ENCODE measurements around the gene NPLOC4. TPM values are rescaled to one million over a fixed set of nuclear protein-coding genes. Genes with fewer than 3 reads are reported as not detected.
"Not testable (repeated sequence)": the region's sequence is repeated elsewhere in the genome, so short reads cannot be mapped to it uniquely, and the experiment has no call there.

Gene NPLOC4
- total RNA-seq, 1 experiment from 2014 or later = 83.9 TPM

DNA sequence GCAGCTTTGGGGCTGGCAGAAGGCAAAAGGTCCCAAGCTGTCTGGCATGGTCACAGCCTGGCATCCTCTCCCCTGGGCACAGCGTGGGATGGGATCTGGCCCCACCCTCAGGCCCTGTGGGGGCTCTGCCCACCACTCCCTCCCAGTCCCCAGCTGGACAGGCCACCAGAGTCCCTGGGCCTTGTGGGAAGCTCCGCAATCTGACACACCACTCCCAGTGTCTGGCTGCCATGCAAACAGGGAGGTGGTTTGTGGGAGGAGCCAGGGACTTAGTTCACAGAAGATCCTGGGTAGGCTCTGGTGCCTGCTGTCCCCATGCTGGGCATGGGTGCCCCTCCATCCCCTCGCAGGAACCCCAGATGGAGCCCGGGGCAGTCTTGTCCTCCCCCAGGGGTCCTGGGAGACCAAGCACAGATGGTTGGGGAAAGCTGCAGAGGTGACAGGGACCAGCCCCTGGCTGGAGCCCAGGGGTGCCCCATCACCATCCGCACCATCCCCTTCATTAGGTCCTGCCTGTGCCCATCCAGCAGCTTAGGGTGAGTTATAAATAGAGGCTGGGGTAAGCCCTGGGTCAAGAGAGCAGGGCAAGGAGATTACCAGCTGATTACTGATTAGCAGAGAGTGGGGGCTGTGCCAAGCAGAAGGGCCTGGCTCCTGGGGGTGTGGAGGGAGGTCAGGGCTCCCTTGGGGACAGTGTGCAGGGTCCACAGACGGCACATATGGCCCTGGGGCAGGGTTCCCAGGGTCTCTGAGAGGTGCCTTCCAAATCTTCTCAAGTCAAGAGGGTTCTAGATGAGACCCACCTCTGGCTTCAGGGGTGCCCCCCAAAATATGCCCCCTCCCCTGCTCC is 102.5 kb downstream of the NPLOC4 start:
- no peak overlapping the region for H3K4me3 Mint-ChIP-seq (ENCODE audit: unreplicated experiment)
- no peaks in the 10 kb centered on the region for H3K4me1 Mint-ChIP-seq (ENCODE audit: insufficient read depth, unreplicated experiment)
- DNase-seq (ENCODE audit: unreplicated experiment) = no peak
- intact Hi-C loops (cut with micrococcal nuclease) = no loop called here
- H3K27me3 Mint-ChIP-seq (ENCODE audit: insufficient read depth, unreplicated experiment) = no peaks in the 10 kb centered on the region
- no peaks in the 10 kb centered on the region for H3K36me3 Mint-ChIP-seq (ENCODE audit: insufficient read depth, unreplicated experiment)
- BruUV-seq (replicated peaks) = no TSS peak
- no peak overlapping the region for H3K27ac Mint-ChIP-seq (ENCODE audit: low read depth, unreplicated experiment)
- ChIA-PET POLR2A (interaction anchor here (0.8 kb wide), 1 partner anchor 13 kb away, joined by 3 read pairs; no protein-coding TSS in a partner anchor), CTCF (interaction anchor here (0.6 kb wide), 1 partner anchor 280 kb away, joined by 3 read pairs; no protein-coding TSS in a partner anchor)
- no peak for TF ChIP-seq CTCF (IDR thresholded peaks at IDR 0.05; ENCODE audit: unreplicated experiment)
- no peaks in the 10 kb centered on the region for H3K9me3 Mint-ChIP-seq (ENCODE audit: unreplicated experiment)

DNA sequence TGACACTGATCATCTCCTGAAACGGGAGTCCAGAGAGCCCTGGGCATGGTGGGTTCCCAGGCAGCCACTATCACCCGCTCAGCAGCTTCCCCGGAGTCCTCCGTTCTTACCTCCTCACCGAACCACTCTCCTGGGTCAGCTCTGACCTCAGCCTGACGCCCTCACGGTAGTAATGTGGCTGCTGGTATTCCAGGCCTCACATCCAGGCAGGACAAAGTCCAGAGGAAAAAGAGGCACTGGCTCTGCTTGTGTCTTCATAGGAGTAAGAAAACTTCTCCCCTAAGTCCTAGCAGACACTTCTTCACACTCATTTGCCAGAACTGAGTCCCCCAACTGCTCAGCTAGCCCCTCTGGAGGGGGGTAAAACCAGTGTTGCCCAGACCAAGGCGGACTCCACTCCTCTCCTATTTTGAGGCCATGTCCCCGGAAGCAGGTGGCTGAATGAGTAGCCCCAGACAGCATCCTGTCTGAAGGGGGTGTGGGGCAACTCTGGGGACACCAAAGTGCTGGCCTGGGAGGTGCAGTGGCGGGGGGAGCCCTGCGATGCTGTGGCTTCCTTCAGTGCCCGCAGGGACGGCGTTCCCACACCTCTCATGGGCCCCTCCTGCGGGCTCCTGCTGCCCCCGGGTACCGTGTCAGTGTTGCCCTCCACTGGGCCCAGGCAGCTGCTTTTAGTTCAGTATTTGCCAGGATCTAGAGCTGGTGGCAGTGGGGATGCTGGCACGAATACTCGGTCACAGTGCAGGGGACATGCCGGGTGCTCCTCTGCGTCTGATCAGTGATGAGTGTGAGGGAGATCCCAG is 103.4 kb downstream of the NPLOC4 start:
- intact Hi-C loops (cut with micrococcal nuclease) = no loop called here
- BruUV-seq (replicated peaks) = no TSS peak
- Mint-ChIP-seq H3K36me3 (ENCODE audit: insufficient read depth, unreplicated experiment) (no peaks in the 10 kb centered on the region), H3K27me3 (ENCODE audit: insufficient read depth, unreplicated experiment) (no peaks in the 10 kb centered on the region), H3K27ac (ENCODE audit: low read depth, unreplicated experiment) (no peak overlapping the region), H3K4me1 (ENCODE audit: insufficient read depth, unreplicated experiment) (no peaks in the 10 kb centered on the region), H3K9me3 (ENCODE audit: unreplicated experiment) (no peaks in the 10 kb centered on the region), H3K4me3 (ENCODE audit: unreplicated experiment) (no peak overlapping the region)
- no peak for DNase-seq (ENCODE audit: unreplicated experiment)
- ChIA-PET CTCF (interaction anchor here (0.6 kb wide), 1 partner anchor 279 kb away, joined by 3 read pairs; no protein-coding TSS in a partner anchor), POLR2A (interaction anchor here (0.8 kb wide), 1 partner anchor 14 kb away, joined by 3 read pairs; no protein-coding TSS in a partner anchor)
- no peak for TF ChIP-seq CTCF (IDR thresholded peaks at IDR 0.05; ENCODE audit: unreplicated experiment)

DNA sequence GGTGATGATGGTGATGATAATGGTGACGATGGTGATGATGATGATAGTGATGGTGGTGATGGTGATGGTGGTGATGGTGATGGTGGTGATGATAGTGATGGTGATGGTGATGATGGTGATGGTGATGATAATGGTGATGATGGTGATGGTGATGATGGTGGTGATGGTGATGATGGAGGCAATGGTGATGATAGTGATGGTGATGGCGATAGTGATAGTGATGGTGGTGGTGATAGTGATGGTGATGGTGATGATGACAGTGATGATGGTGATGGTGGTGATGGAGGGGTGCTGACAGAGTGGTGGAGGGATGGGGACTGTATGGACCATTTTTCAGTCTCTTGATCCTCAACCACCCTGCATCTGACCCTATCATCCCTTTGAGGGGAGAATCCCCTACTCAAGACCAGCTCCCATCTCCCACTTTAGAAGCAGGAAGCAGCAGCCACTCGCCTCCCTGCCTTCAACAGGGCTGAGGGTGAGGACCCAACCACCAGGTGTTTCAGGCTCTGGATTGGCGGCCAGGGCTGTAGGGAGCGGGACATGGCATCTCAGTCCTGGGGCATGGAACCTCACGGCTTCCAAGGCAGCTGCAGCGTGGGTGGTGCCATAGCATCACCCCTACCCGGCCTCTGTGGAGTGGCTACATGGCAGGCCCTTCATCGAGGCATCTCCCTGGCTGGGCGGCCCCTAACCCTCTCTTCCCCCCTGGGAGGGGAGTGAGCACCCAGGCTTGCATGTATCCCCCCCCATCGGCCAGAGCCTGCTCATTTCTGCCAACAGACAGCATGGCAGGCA is 104.2 kb downstream of the NPLOC4 start:
- Mint-ChIP-seq H3K4me1 (ENCODE audit: insufficient read depth, unreplicated experiment) (no peaks in the 10 kb centered on the region), H3K27ac (ENCODE audit: low read depth, unreplicated experiment) (no peak overlapping the region), H3K9me3 (ENCODE audit: unreplicated experiment) (no peaks in the 10 kb centered on the region), H3K27me3 (ENCODE audit: insufficient read depth, unreplicated experiment) (no peaks in the 10 kb centered on the region), H3K36me3 (ENCODE audit: insufficient read depth, unreplicated experiment) (no peaks in the 10 kb centered on the region), H3K4me3 (ENCODE audit: unreplicated experiment) (no peak overlapping the region)
- TF ChIP-seq CTCF (IDR thresholded peaks at IDR 0.05; ENCODE audit: unreplicated experiment) = no peak
- ChIA-PET POLR2A (interaction anchor here (0.7 kb wide), 1 partner anchor 24 kb away, joined by 4 read pairs; no protein-coding TSS in a partner anchor), CTCF (no interaction called here)
- intact Hi-C loops (cut with micrococcal nuclease) = no loop called here
- no peak for DNase-seq (ENCODE audit: unreplicated experiment)
- BruUV-seq (replicated peaks) = no TSS peak

DNA sequence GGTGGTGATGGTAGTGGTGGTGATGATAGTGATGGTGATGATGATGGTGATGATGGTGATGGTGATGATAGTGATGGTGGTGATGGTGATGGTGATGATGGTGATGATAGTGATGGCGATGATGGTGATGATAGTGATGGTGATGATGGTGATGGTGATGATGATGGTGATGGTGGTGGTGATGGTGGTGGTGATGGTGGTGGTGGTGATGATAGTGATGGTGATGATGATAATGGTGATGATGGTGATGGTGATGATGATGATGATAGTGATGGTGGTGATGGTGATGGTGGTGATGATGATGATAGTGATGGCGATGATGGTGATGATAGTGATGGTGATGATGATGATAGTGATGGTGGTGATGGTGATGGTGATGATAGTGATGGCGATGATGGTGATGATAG is 104.9 kb downstream of the NPLOC4 start:
- BruUV-seq (replicated peaks); CTCF ChIA-PET; DNase-seq (ENCODE audit: unreplicated experiment); H3K9me3 Mint-ChIP-seq (ENCODE audit: unreplicated experiment); H3K27ac Mint-ChIP-seq (ENCODE audit: low read depth, unreplicated experiment); POLR2A ChIA-PET; H3K36me3 Mint-ChIP-seq (ENCODE audit: insufficient read depth, unreplicated experiment); H3K4me3 Mint-ChIP-seq (ENCODE audit: unreplicated experiment); H3K4me1 Mint-ChIP-seq (ENCODE audit: insufficient read depth, unreplicated experiment); intact Hi-C loops (cut with micrococcal nuclease); H3K27me3 Mint-ChIP-seq (ENCODE audit: insufficient read depth, unreplicated experiment): not testable (repeated sequence)

DNA sequence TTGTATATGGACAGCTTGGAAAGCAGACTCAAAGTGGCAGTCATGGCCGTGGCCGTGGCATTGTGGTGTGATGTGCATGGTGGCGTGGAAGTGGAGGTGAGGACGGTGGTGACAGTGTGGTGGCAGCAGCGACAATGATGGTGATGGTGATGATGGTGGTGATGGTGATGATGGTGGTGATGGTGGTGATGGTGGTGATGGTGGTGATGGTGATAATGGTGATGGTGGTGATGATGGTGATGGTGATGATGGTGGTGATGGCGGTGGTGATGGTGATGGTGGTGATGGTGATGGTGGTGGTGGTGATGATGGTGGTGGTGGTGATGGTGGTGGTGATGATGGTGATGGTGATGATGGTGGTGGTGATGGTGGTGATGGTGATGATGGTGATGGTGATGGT is 105.9 kb downstream of the NPLOC4 start:
- H3K27ac Mint-ChIP-seq (ENCODE audit: low read depth, unreplicated experiment); H3K36me3 Mint-ChIP-seq (ENCODE audit: insufficient read depth, unreplicated experiment); intact Hi-C loops (cut with micrococcal nuclease); CTCF ChIA-PET; POLR2A ChIA-PET; BruUV-seq (replicated peaks); H3K4me3 Mint-ChIP-seq (ENCODE audit: unreplicated experiment); H3K27me3 Mint-ChIP-seq (ENCODE audit: insufficient read depth, unreplicated experiment); H3K4me1 Mint-ChIP-seq (ENCODE audit: insufficient read depth, unreplicated experiment); DNase-seq (ENCODE audit: unreplicated experiment); H3K9me3 Mint-ChIP-seq (ENCODE audit: unreplicated experiment): not testable (repeated sequence)
